ENCODE measurements around the gene VPS16. TPM values are rescaled to one million over a fixed set of nuclear protein-coding genes. Genes with fewer than 3 reads are reported as not detected.

The VPS16 gene
- polyA plus RNA-seq, 2 of the 4 experiments (the other 2 are of a cell fraction) = 33.0 to 37.5 TPM

DNA sequence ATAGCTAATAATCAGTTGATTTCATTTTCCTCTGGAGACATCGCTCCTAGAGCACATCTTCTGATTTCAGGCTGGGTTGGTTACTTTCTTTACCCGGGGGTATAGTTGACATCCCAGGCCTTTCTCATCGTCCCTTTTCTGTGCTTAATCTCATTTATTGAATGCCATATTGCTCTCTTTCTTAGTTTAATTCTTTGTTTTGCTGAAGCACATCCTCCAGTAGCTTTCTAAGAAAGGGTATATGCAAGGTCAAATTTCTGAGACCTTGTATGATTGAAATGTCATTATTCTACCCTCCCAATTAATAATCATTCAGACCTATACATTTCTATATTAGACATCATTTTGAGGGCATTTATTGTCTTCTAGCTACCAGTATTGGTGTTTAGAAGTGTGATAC is 28.4 kb upstream of the VPS16 start:
- DNase-seq (ENCODE audit: low read depth in 1 of 2, low spot score in 1 of 2) = no peak
- peaks cover 20% of the 10 kb centered on the region for H3K4me1 ChIP-seq
- H3K27ac ChIP-seq = no peak overlapping the region
- WGBS (ENCODE audit: missing lambda C conversion rate) = 8% methylated on average over 3 of the region's 3 CpGs
- ATAC-seq = no peak
- FAIRE-seq = no peak
- POLR2A ChIA-PET = interaction anchor here (0.6 kb wide), 1 partner anchor 56 kb away, joined by 13 read pairs; no protein-coding TSS in a partner anchor
- CTCF ChIA-PET = interaction anchor here (0.9 to 1.5 kb wide), 4 partner anchors 14 to 71 kb away, joined by 3 to 5 read pairs (median 5); no protein-coding TSS in a partner anchor
- H3K9me3 ChIP-seq = peaks cover 24% of the 10 kb centered on the region
- H3K4me3 ChIP-seq = no peak overlapping the region
- no peak overlapping the region for H3K4me2 ChIP-seq
- no peak for TF ChIP-seq FOSL2 (IDR thresholded peaks at IDR 0.05)
- TF ChIP-seq FOSL2 (CRISPR knock-in tag; IDR thresholded peaks at IDR 0.05) = no peak
- no peak for TF ChIP-seq MAX (IDR thresholded peaks at IDR 0.05)
- TF ChIP-seq KDM1A (IDR thresholded peaks at IDR 0.05; ENCODE audit: low read depth) = peak; percentile 59; the same call in 1 of the 2 replicates
- TF ChIP-seq JUN (IDR thresholded peaks at IDR 0.05) = no peak

GRCh38 chr20:2814076-2814475 is 26.5 kb upstream of the VPS16 start:
- peaks cover 20% of the 10 kb centered on the region for H3K4me1 ChIP-seq
- CTCF ChIA-PET = interaction anchor here (1.0 to 1.6 kb wide), 5 partner anchors 10 to 57 kb away, joined by 3 to 6 read pairs (median 3); no protein-coding TSS in a partner anchor
- H3K9me3 ChIP-seq = peaks cover 24% of the 10 kb centered on the region
- FAIRE-seq = no peak
- H3K27ac ChIP-seq = peak overlapping the region; percentile 29 to 71; a peak in 5 of 6 replicates
- TF ChIP-seq HDAC2 (IDR thresholded peaks at IDR 0.05) (no peak), SREBF2 (IDR thresholded peaks at IDR 0.05) (no peak), GATA3 (IDR thresholded peaks at IDR 0.05; ENCODE audit: borderline replicate concordance) (no peak), HEYL (CRISPR knock-in tag; IDR thresholded peaks at IDR 0.05) (no peak), ZSCAN20 (CRISPR knock-in tag; IDR thresholded peaks at IDR 0.05) (no peak), HOXB13 (CRISPR knock-in tag; IDR thresholded peaks at IDR 0.05; ENCODE audit: low read depth) (no peak), HOXB5 (CRISPR knock-in tag; IDR thresholded peaks at IDR 0.05) (no peak), EHF (CRISPR knock-in tag; IDR thresholded peaks at IDR 0.05) (no peak), POLR2AphosphoS2 (conservative IDR thresholded peaks at IDR 0.05; ENCODE audit: low read length) (no peak), EHMT2 (IDR thresholded peaks at IDR 0.05; ENCODE audit: low read depth) (no peak), TP53 (CRISPR knock-in tag; IDR thresholded peaks at IDR 0.05) (no peak), ZFP36 (IDR thresholded peaks at IDR 0.05; ENCODE audit: borderline replicate concordance, partially characterized antibody) (no peak), HOXA7 (CRISPR knock-in tag; IDR thresholded peaks at IDR 0.05) (no peak), ESRRA (IDR thresholded peaks at IDR 0.05; ENCODE audit: borderline replicate concordance, low read length) (no peak), HMGXB4 (CRISPR knock-in tag; IDR thresholded peaks at IDR 0.05; ENCODE audit: borderline replicate concordance) (no peak)
- H3K4me3 ChIP-seq = no peak overlapping the region
- 91% methylated on average over 1 of the region's 1 CpG for WGBS (ENCODE audit: missing lambda C conversion rate)
- POLR2A ChIA-PET = interaction anchor here (0.7 kb wide), 1 partner anchor 26 kb away, joined by 4 read pairs; no protein-coding TSS in a partner anchor
- no peak; a peak in 1 of 6 replicates for ATAC-seq
- DNase-seq (ENCODE audit: low read depth in 1 of 2, low spot score in 1 of 2) = no peak
- peak overlapping the region; percentile 66 for H3K4me2 ChIP-seq

- ChIA-PET POLR2A (interaction anchor here (0.7 kb wide), 1 partner anchor 25 kb away, joined by 4 read pairs; no protein-coding TSS in a partner anchor), CTCF (interaction anchor here (1.0 to 1.6 kb wide), 7 partner anchors 10 to 58 kb away, joined by 3 to 6 read pairs (median 3); no protein-coding TSS in a partner anchor)
- FAIRE-seq (no peak), DNase-seq (ENCODE audit: low read depth in 1 of 2, low spot score in 1 of 2) (peak; percentile 59 to 82), ATAC-seq (peak; percentile 80 to 88)
- 13% methylated on average over 5 of the region's 5 CpGs for WGBS (ENCODE audit: missing lambda C conversion rate)
- no peak within 1 kb of the TSS for H3K4me3 ChIP-seq
- H3K9me3 ChIP-seq = peaks cover 24% of the 10 kb centered on the region
- H3K4me2 ChIP-seq = peak within 1 kb of the TSS; percentile 66
- TF ChIP-seq CHD4 (IDR thresholded peaks at IDR 0.05; ENCODE audit: borderline replicate concordance) (no peak), EP300 (IDR thresholded peaks at IDR 0.05) (peak in 1 of 2 experiments; percentile 44; a peak in 1 of 5 replicates), SREBF2 (IDR thresholded peaks at IDR 0.05) (no peak), JUNB (IDR thresholded peaks at IDR 0.05) (0 out of 2 replicates have a peak, but pooled peaks have one; percentile 36)
- peak within 1 kb of the TSS; percentile 29 to 71; a peak in 5 of 6 replicates for H3K27ac ChIP-seq
- peaks cover 20% of the 10 kb centered on the region for H3K4me1 ChIP-seq
Observed at GRCh38 chr20:2814587-2815051, 25.9 kb upstream of the VPS16 start, which contains the start of gene C20orf141. Gene C20orf141 (plus strand): TSS chr20:2814987. CDS start chr20:2815185, 198 bp downstream.

Measured in A549 (cell line).